ENCODE measurements around the gene MTURN.

Gene MTURN

DNA sequence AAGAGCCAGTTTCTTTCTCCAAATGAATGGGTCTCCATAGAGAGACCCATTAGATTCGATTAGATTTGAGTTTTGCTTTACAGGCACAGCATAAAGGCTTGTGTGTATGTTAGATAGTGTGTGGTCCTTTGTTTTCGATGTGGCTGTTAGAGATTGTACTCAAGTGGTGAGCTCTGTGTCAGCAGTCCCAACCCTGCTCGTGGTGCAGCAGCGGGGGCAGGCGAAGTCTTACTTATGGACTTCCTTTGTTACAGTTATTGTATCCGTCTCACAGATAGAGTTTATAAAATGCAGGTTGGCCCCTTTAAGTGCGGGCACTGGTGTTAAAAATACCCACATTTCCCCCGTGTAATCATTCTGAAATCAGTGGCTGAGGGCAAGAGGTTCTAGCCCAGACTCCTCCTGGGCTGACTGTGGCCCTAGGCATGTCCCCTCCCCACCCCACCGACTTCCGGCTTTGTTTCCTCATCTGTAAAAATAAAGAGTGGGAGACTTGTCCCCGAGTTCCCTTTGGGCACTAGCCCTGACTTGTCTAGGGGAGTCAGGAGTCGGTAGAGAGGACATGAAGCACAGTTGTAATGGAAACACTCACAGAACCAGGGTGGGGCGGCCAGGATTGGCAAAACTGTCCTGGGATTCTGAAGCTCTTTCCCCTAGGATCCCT, 28.6 kb downstream of the MTURN start:
- DNase-seq: no peak

DNA sequence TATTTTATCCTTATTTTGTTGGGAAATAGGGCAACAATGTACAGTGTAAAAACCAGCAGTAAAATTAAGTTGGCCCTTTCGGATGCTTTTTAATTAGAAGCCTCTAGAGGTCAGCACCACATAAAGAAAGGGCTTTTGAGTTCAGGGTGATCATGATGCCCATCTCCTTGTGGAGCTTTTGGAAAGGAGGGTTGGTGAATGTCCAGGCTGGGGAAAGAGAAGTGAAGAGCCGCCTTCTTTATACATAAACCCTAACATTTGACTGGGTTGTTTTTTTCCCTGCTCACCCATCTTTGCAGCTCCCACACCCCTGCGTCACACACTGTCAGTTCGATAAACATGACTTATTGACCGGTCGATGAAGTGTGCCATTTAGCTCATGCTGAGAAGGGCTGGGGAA, 29.8 kb downstream of the MTURN start:
- no peak for DNase-seq

DNA sequence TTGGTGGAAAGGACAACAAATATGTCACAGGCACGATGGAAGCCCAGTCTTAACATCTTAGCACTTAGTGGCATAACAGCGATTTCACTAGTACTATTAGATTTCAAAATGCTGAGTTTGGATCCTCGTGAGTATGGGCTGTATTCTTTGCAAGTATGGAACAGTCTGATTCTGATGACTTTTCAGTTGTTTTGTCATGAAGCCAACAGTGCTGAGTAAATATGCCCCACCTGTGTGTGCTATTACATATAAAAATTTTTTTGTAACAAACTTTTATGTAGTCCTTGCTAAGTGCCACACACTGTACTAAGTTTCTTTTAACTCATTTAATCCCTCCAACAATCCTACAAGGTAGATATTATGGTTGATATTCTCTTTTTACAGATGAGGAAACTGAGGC, 30.8 kb downstream of the MTURN start:
- DNase-seq: no peak

DNA sequence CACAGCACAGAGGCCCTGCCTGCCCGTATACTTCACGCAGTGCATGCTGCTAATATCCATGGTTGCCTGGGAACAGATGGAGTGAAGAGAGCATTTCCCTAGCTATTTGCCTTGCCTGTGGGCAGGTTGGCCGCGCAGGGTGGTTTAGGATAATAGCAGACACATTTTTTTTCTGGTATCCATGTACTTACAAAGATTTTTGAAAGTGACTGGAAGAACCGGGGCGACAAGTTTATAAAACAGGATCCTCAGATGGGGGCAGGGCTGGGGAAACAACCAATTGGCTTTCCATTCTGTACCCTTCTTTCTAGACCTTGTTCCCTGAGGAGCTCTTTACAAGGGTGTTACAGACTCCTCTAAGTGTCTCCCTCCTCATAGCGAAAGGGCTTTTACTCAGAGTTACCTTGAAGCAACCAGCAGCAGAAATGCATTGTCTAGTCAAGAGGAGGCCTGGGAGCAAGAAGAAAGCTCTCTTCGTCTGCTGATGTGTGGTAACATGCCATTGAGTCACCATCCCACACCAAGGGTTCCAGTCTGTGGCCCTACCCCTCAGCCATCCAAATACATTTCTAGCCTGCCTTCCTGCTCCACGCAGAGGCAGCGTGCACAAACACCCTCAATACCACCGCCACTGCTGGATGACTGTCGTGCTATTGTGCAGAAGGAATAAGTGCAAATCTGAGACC, 31.5 kb downstream of the MTURN start:
- no peak for DNase-seq

DNA sequence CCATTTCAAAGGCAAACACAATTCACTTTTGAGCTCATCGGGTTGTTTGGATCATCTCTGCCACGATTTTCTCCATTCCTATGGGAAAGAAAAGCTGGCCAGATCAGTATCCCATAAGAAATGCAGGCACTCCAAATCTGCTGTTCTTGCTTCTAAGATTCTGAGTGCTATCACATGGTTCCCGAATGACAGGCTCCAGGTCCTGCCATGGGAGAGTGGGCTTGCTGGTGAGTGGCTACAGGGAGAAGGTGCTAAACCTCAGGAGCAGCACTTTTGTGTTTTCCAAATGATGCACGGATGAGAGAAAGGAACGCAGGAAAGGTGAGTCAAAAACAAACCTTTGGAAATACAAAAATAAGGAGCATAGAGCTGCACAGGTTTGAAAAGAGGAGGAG, 32.1 kb downstream of the MTURN start:
- DNase-seq: no peak

DNA sequence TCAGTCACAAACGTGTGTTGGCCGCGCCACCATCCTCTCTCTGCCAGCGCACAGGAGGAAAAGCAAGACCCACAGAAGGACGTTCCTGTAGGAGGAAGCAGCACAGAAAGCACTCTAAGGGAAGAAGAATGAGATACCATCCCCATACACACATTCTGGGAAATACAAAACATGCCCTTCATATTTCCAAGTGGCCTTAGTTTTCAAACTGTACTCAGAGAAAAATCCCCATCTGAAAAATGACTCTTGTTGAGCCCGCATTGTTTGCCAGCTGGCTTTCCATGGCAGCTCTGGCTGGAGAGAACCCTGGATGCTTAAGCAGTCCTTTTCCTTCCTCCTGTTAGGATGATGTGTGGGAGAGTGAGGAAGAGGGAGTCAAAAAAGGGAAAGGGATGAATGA, 33.1 kb downstream of the MTURN start:
- no peak for DNase-seq

DNA sequence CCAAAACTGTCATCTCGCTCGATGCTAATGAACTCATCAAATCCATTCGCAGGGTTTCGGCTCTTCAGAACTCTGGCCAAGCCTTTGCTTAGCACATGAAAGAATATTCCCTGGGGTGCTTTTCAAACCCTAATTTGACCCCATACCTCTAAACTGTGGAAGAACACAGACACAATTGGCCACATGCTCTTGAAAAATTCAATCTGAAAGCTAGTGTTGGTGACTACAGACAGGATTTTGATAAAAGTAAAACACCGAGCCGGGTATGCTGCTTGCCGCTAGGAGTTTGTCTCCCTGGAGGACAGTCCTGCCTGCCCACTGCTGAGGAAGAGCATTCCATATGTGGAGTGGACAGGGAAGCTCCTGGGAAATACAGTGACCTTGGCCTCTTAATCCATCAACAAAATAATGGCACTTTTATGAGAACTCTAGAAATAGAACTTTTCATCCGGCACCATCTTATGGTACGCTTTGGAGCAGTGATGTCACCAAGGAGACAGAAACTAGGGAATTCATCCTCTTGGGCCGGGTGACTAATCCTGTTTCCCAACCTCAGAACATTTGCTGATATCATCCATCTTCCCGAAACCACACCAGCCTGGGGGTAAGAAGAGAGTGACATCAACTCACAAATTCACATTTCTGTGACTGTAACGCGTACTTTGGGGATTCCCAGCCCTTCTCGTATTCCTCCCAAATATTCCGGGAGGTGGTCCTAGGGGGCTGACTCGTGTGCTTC, 34.2 kb downstream of the MTURN start:
- DNase-seq: no peak

DNA sequence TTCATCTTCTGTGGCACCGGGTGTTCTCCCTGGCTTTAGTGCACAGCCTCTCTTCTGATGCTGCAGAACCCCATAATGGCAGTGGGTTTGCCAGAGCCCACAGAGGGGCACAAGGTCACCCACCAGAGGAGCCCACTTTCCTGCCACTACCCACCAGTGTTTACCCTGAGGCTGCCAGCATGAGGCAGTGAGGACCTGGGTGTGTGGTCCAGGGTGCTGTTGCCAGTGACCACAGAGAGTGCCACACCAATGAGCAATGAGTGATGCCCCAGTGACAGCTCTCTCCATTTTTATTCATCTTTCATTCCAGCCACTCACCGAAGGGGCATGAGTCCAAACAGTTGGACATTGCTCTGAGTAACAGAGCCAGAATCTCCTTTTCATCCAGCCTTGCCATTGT, 34.8 kb downstream of the MTURN start:
- no peak for DNase-seq

DNA sequence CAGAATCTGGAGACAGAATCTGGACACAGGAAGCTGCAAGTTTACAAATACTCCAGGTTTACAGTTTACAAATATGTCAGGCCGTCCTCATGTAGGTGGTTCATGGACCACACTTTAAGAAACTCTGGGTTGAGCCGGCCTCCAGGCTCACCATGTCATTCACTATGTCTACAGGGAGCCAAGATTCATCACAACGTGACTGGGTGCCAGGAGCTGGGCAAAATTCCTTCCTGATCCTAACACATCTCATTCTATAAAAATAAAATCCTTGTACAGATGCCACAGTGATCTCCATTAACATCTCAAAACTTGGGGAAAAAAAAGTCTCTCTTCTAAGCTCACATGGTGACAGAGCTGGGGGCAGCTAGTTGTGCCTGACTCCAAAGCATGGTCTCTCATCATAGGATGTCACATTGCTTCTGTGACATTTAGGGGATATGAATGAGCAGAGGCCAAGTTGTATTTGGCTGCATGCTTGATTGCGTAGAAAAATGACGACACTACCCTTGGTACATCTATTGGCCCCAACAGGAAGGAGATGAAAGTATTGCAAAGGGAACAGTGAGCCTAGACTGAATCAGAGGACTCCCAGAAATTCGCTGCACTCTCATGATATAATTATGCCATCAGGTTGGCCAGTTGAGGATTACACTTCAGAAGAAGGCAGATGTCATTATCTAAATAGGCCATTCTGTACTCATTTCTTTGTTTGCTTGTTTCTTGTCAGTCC, 35.9 kb downstream of the MTURN start:
- DNase-seq: no peak

DNA sequence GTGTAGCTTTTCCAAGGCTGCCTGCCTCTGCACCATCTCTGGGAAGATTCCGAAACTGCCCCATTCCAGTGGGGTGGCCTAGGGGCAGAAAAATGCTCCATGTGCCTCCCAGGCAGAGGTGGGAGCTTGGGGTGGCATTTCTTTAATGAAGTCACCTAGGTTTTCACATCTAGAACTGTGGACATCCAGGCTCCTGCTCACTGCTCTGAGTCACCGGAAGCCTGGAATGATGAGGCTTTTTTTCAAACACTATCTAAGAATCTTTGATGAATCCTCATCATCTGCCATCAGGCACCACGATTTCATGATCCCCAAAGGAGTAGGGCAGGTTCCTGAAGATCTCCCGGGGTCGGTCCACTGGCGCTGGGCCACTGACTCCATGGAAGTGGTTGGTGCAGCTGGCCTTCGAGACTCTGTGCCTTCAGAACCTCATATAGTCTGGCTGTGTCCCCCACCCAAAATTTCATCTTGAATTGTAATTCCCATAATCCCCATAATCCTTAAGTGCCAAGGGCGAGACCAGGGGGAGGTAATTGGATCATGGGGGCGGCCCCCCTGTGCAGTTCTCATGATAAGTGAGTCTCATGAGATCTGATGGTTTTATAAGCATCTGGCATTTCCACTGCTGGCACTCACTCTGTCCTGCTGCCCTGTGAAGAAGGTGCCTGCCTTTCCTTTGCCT, 37.1 kb downstream of the MTURN start:
- no peak for DNase-seq

DNA sequence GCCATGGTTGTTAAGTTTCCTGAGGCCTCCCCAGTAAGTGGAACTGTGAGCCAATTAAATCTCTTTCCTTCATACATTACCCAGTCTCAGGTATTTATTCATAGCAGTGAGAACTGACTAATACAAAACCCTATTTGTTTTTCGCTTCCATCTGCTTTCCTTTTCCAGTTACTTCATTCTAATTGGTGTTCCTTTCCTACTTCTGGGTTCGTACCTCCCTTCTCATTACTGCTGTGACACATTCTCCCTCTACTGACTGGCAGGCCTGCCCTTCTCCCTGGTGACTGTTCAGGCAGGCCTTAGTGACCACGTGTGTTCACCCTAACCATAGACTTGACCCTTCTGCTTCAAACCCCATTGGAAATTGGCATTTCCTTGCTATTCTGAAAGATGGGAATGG, 37.7 kb downstream of the MTURN start:
- no peak for DNase-seq

DNA sequence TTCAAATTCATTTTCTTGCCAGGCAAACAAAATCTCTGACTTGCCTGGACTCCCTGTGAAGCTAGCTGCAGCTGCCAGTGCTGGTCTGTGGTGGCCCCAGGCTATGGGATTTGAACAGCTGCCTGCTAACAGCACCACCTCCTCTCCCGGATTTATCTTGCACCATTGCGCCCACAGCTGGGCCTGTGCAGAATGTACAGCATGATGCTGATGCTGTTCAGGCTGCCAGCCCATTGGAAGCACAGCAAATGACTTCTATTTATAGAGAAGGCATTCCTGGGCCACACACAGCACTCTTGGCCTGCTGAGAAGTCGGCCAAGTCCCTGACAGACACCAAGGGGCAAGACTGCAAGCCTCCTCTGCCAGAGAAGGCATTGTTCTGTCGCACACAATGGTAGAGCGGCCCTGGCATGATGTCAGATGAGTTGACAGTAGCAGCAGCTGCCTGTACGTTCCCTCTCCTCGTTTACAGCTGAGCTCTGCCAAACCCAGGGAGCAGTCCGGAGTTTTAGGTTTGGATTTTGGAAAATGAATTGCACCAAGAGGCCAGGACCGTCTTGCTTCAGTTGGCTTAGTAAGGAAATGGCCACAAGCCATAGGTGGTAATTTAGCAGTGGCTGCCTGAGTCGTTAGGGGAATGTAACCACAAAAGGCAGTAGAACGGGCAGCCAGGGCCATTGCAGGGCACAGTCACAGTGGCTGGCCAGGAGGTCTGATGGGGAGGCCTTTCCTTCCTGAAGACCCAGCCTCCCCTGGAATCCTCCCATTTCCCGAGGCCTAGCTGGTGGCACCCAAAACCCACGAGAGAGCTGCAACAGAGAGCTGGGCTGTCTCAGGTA, 38.5 kb downstream of the MTURN start:
- DNase-seq: peak; percentile 34

DNA sequence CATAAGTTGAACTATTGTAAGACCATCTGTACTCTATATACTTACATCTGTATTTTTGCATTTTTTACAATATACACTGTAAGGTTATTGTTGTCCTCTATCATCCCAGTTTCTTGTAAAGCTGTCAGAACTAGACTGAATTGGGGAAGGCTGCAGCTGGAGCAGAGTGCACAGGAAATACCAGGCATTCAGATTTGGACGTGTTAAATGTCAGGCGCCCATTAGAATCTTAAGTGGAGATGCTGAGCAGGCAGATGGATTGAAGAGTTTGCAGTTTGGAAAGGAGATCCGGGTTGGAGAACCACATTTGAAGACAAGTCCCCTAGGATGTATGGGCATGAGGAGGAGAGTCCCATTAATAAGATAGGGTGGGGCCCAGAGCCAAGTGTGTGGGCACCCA, 40.4 kb downstream of the MTURN start:
- DNase-seq: no peak

DNA sequence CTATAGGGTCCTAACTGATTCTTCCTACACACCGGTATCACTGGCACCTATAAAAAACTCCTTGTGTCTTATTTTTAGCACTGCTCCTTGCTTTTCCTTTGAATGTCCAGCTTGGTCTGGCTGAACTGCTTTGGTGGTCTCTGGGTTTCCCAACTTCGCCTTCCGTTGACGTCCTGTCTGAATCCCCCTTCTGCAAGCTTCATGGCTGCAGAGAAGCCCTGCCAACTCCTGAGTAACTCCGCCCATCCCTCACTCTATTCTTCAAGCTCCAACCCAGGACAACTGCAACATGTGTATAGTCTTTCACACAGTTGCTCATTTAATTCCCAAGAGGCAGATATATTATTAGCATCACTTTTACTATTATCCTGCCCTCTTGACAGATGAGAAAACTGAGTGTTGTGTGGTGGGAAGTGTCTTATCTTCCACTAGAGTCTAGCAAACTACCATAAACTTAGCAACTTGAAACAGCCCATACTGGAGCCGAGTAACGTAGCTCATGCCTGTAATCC, 40.9 kb downstream of the MTURN start:
- DNase-seq: no peak

DNA sequence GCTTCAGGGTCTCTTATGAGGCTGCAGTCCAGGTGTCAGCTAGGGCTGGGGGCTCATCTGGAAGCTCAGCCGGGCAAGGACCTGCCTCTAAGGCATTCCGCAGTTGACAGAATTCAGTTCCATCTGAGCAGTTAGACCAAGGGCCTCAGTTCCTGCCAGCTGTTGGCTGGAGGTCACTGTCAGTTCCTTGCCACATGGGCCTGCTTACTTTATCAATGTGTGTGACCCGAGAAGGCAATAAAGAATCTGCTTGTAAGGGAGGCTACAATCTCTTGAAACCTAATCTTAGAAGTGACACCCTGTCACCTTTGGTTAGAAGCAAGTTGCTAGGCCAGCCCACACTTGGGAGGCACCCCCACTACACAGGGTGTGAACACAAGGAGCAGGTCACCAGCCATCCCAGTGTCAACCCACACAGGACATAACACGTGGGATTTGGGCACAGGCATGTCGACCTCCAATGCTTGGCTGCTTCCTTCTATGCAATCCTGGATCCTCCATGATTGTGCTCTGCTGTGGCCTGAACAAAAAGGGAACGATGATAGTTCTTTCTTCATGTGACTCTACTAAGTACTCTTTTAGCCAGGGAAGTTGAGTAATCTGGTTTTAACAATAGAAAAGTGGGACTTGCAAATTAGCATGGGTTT, 41.8 kb downstream of the MTURN start:
- no peak for DNase-seq

DNA sequence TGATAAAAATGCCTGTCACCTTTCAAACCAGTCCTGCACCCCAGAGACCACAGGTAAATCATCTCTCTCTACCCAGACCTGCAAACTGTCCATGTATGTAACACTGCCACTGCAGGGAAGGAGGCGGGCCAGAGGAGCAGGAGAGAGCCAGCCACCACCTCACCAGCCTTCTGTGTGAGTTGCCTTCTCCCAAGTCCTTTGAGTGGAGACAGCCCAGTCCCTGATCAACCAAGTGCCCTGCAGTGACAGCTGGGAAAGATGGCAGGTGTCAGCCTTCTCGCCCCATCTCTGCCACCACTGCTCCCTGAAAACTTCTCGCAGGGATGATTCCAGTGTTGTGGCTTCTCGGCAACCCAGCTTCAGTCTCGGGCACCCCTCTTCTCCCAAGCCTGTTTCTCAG, 42.4 kb downstream of the MTURN start:
- no peak for DNase-seq

DNA sequence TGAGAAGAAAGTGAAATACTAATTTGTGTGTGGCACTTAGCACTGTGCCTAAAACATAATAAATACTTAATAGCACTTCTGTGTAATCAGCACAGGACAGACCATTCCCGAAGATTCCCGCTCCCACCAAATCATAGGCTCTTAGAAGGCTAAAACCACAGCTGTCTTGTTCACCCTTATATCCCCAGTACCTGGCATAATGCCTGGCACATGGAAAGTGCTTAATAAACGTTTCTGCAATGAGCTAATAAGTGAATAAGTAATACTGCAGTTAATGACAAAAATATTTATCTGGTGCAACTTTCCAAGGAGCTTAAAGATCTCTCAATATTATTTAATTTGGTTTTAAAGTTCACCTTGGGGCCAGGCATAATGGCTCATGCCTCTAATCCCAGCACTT, 43.2 kb downstream of the MTURN start:
- no peak for DNase-seq

DNA sequence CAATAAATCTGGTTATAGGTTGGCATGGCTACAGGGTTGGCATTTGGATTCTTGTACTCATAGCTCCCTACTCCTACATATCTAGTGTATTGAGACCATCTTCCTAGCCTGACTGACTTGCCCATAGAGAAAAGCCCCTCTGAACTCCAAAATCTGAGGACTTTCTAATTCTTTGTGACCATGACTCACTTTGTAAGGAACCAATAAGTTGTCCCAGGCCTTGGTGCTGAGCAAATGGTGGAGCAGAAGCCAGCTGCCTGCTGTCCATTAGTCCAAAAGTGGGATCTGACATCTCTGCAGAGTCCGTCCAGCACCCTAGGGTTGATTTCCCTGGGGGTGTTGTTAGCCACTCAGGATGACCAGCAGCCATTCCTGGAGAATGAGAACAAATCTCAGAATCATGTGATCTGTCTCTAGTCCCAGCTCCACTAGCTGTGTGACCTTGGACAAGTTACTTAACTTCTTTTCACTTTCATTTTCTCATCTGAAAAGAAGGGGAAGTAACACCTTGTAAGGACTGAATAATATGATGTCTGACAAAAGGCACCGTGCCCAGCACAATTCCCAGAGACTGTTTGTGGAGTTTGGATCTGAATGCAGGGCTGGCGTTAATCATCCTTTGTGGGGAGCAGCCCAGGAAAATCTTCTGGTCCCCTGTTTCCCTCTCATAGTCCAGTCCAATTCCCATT, 44.1 kb downstream of the MTURN start:
- no peak for DNase-seq

DNA sequence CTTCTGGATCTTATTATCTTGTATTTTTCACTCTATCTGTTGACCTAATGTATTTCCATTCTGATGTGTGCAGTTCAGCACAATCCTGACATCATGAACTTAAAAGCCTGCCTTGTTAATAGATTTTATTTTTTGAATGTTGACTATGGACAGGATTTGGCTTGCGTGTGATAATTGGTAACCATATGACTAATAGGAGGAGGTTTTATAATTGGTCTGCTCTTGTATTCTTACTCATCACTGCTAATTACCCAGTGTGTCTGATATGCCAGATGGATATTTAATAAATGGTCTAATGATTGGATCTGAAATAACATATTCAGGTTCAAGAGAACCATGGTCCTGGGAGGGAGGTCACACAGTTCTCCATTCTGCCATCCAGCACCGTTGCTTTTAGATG, 45.9 kb downstream of the MTURN start:
- DNase-seq: no peak

DNA sequence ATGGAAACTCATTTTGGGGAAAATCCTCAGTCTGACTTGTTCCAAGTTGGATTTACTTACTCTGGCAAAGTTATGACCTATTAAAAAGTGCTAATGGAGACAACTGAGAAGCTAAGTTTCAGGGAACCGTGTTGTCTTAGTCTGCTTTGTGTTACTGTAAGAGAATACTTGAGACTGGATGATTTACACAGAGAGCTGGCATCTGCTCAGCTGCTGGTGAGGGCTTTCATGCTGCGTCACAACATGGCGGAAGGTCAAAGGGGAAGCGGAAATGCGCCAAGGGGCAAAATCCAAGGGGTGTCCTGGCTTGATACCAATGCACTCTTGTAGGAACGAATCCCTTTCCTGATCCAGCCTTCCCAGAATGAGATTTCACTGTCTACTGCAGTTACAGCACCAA, 46.4 kb downstream of the MTURN start:
- no peak for DNase-seq

Measured in NCI-H187 treated with DMSO at 0.1 percent for 48 hours (cell line).